Daoy (cell line): ENCODE measurements around the gene FBP1. TPM values are rescaled to one million over a fixed set of nuclear protein-coding genes. Genes with fewer than 3 reads are reported as not detected.
A peak's percentile ranks its signal among the peaks of the same experiment; 100 is the strongest.
"Not testable (repeated sequence)": the region's sequence is repeated elsewhere in the genome, so short reads cannot be mapped to it uniquely, and the experiment has no call there.

Experiments
- DNase-seq: peaks from one replicate; pipeline ENCODE4 v3.0.0-alpha.2; 2015; ENCODE audit warnings: low read depth
- total RNA-seq: library from RNA; depleted of rRNA; stranded (reverse); fragments of >200 nt; shearing (Covaris generic); gene quantifications from 2 replicates; pipeline ENCODE4 v1.2.3, GENCODE V29; 2014; rRNA removed

FBP1 gene
- total RNA-seq, 1 experiment from 2014 or later: not detected

DNA sequence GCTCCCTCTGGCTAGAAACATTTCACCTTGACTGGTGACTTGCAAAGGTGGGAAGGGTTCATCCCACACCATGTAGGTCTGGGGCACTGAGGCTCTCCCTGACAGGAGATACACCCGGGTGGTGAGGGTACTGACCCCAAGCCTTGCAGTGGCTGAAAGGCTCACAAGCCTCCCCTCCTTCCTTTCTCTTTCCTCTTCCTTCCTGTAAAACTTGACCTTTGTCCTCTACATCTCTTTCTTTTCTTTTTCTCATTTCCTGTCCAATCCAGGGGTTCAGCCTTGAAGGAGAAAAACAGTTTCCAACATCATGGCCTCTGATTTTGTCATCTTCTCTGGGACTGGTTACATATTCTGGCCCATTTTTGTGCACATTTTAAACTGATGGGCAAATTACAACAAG is 62.3 kb downstream of the FBP1 start:
- no peak for DNase-seq

DNA sequence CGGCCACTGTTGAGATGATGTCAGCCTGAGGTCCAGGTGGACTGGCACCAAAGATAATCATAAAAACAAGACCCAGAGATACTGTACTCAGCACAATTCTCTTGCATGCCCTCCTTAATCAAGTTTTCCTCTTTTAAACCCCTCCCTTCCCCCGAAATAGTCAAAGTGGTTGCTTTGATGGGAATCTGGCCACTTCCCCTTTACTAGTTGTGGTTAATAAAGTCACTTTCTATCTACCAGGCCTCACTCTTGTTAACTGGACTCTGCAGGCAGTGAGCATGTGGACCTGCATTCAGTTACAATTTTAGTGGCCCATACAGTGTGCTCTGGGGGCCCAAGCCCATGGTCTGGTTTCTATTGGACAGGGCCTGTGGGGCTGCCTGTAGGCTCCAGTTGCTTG is 63.2 kb downstream of the FBP1 start:
- no peak for DNase-seq

DNA sequence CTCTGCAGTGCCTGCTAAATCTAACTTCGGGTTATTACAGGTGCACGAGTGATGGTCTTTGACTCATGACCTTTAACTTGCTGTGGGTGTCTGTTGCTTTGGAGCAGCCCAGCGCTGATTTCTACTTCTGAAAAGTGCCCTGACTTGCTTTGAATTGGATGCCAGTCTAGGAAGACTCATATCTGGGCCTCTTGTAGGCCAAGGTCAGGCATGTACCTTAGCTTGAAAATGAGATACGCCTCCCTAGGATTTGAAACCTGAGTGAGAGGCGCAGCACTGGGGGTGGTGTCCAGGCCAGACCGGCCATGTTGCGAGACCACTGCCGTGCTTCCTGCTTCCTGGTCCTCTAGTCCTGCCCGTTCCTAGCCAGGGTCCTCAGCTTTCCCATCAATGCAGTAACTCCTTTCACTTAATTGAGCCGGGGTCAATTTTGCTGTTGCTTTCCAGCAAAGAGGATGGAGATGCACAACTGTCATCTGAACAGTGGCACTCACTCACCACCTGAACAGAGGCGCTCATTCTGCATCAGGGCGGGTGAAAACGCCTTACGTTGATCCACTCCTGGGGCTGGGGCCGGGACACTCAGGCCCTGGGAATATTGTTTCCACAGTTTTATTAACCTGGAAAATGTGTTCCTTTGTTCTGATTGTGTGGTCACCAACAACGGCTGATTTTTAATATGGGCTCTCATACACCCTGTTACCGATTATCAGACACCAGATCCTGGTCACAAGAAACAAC is 70.2 kb downstream of the FBP1 start:
- no peak for DNase-seq

DNA sequence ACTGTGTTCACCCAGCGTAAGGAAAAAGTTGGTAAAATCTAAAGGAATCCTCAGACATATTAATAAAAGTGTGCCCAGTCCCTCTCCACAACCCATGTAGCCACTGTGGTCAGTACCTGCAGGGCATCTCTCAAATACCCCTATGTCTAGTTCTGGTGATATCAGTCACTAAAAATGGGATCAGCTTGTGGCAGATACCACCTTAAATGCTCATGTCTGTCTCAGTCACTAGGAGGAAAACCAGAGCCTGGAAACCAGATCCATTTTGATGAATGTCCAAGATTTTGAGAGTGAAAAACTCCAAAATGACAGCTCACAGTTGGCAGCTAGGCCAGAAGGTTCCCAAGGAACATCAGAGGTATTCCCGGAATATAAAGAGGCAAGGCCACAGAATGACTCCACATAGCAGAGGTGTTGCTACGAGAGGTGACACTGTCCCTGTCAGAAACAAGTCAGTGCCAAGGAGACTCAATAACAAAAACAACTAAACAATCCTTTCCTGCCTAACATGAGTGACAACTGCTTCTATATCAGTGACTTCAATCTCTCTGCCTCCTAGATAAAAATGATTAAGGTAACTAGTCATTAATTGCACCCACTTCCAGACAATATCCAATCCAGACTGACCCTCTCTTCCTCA is 70.9 kb downstream of the FBP1 start:
- DNase-seq: no peak

DNA sequence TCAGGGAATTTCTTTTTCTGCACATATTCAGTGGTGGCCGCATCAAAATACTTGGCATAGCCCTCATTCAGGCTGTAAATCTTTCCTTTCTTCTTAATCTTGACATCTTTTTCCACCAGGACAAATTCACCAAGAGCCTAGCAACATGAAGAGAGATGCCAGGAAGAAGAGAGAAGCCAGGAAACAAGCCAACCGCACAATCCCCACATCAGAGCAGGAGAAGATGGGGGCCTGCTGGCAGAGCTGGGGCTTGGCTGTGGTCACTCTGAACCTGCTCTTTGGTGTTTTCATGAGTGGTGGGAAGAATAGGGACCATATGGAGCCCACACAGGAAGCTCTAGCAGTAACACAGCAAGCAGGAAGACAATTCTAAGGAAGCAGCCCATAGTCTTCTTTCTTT is 72.0 kb downstream of the FBP1 start:
- DNase-seq: no peak

DNA sequence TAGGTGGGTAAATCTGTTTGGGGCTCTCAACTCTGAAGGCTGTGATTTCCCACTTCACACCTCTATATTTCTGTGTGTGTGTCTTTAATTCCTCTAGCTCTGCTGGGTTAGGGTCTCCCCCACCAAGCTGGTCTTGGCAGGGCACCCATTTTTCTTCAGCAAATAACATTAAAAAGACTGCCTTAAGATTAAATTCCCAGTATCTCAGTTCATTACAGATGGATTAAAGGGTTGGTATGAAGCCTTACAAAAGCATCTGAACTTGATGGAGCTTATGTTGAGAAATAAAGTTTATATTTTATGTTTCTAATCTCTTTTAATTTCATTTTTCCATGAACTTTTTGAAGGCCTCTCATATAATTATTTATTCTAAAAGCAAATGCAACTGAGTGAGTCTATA is 72.8 kb downstream of the FBP1 start:
- no peak for DNase-seq

DNA sequence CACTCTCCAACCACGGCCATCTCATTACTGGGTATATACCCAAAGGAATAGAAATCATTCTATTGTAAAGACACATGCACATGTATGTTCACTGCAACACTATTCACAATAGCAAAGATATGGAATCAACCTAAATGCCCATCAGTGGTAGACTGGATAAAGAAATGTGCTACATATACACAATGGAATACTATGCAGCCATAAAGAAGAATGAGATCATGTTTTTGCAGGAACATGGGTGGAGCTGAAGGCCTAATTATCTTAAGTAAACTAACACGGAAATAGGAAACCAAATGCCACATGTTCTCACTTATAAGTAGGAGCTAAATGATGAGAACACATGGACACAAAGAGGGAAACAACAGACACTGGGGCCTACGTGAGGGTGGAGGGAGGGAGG is 75.0 kb downstream of the FBP1 start:
- DNase-seq: not testable (repeated sequence)

DNA sequence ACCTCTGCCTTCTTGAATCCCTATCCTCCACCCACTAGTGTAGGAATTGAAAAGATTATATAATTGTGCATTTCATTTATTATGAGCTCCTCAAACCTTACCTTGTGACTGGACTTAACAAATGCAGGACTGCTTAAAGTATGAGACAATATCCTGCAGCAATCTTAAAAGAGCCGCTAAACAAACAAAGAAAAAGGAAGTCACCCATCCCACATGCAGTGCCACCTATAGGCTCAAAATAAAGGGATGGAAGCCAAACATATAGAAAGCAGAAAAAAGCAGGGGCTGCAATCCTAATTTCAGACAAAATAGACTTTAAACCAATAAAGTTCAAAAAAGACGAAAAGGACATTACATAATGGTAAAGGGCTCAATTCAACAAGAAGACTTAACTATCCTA is 75.8 kb downstream of the FBP1 start:
- DNase-seq: no peak

DNA sequence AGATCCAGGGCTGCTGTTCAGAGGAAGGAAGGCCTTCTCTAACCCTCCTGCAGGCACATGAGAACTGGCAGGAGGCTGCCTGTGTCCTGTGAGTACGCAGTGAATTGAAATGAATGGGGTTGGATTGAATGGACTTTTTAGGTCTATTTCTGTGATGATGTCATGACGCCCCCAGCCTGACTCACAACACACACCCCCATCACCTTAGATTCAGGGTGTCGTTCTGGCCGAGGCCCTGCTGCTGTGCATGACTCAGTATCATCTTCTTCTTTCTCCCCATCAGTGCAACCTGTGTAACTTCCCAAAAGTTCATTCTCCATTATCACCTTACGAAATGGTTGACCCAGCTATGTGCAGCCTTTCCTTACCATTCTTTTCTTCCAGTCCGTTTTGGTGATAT is 79.1 kb downstream of the FBP1 start:
- DNase-seq: no peak

DNA sequence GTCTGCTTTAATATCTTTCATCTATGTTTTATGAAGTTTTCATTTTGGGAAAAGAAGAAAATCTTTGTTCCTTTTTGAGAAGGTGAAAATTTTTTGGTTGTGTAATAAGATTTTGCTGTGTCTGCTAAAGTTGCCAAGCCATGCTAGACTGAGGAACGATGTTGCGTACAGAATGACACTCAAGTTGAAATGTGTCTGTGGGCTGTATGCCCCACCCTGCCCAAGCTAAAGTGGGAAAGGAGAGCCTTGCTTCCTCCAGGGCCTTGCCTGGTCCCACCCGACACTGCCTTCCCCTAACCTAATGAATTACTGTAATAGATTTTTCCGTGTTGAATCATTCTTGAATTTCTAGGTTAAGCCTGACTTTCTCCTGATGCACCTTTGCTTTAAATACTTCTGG is 81.9 kb downstream of the FBP1 start:
- no peak for DNase-seq

DNA sequence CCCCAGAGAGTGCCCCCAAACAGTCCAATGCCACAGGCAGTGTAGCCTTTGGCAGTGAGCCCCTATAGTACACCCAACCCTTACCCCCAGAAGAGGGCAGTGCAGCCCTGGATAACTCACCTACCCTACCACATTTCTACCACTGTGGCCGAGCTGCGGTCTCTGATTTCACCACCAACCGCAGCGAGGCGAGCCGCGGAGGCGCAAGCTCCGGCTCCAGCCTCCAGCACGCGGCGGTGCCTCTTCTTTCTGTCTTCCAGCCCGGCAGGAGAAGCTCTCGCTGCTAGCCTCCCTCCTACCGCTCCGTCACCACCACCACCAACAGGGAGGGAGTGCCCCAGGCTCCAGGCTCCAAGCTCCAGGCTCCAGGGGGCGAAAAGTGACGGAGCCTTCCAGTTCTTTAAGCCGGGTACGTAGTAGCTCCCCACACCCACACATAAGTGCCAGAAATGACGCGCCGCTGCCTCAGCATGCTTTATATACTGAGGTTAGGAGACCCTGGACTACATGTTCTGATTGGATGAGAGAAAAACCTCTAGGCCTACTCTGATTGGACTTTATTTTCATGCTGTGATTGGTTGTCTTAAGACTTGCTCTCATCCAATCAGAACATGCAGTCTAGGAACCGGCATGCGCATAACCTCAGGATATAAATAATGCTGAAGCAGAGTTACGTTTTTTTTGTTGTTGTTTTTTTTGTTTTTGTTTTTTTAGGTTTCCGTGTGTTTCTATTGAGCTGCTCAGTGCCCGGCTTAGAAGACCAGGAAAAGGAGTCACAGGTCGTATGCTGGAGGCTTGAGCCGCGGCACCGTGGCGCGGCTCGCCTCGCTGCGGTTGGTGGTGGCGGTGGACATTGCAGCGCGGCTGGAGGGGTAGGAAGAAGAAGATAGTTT is 84.6 kb downstream of the FBP1 start, which contains the start of gene PCAT7:
Gene PCAT7, plus strand, starts transcription at position 645 of the 893 bp plus-strand sequence.
- peak; percentile 96 for DNase-seq

DNA sequence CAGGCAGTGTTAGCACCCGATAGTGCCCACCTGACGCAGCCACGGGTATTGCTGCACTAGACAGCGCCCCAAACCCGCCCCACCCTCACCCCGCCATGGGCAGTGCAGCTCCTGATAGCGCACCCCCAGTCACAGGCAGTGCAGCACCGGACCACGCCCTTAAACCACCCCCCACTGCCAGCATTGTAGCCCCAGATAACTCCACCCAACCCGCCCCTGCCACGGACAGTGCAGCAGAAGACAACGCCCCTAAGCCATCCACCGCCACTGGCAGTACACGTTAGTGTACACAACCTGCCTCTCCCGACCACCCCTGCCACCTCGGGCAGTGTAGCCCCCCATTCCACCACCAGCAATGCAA is 85.3 kb downstream of the FBP1 start:
- DNase-seq: no peak

Other genes starting within 250 kb of the FBP1 start
- gene PCAT7, start 84.4 kb downstream of the FBP1 start, total RNA-seq: not detected in 2 replicates
- gene FBP2, start 45.7 kb downstream of the FBP1 start, total RNA-seq: not detected in 2 replicates
- gene AOPEP, start 87.2 kb upstream of the FBP1 start, total RNA-seq: 37.8 and 89.7 TPM in 2 replicates